HepG2 (cell line): ENCODE results near the gene EMILIN1. TPM values are rescaled to one million over a fixed set of nuclear protein-coding genes. Genes with fewer than 3 reads are reported as not detected.

Experiments used
- CENPT ChIP-seq: sonication (generic); formaldehyde crosslinking; IDR thresholded peaks from 2 replicates; pipeline ENCODE4 v1.8.0; 2022; ENCODE audit warnings: low read depth, mild to moderate bottlenecking, moderate library complexity, missing genetic modification reagents
- ELF1 ChIP-seq: sonication (generic); formaldehyde crosslinking; IDR thresholded peaks from 2 replicates; pipeline ENCODE4 v1.4.0; 2020; ENCODE audit warnings: missing genetic modification reagents
- ELF4 ChIP-seq: sonication (generic); formaldehyde crosslinking; IDR thresholded peaks from 2 replicates; pipeline ENCODE4 v1.5.0; 2020; ENCODE audit warnings: missing genetic modification reagents, mild to moderate bottlenecking, moderate library complexity, borderline replicate concordance
- GABPA ChIP-seq, 2 experiments: IDR thresholded peaks; 2 replicates each; pipeline ENCODE4 v1.6.1; 2011 to 2016; ENCODE audit warnings: low read depth in 2 of 2, low read length in 1 of 2, missing biosample characterization in 1 of 2, missing genetic modification characterization in 1 of 2
- KMT2A ChIP-seq: sonication (generic); formaldehyde crosslinking; IDR thresholded peaks from 2 replicates; pipeline ENCODE4 v1.4.0; 2020; ENCODE audit warnings: missing genetic modification reagents
- NR2F6 ChIP-seq, 2 experiments: IDR thresholded peaks; 2 replicates each; pipeline ENCODE4 v1.6.1; 2016; ENCODE audit warnings: antibody characterized with exemption in 1 of 2, mild to moderate bottlenecking in 1 of 2
- PITX1 ChIP-seq: sonication (generic); formaldehyde crosslinking; IDR thresholded peaks from 2 replicates; pipeline ENCODE4 v1.5.1; 2020; ENCODE audit warnings: mild to moderate bottlenecking, missing genetic modification reagents
- RAD51 ChIP-seq: fragments of 450-650 bp; IDR thresholded peaks from 2 replicates; pipeline ENCODE4 v1.6.1; 2016; ENCODE audit warnings: borderline replicate concordance
- TRIM24 ChIP-seq: sonication (generic); formaldehyde crosslinking; IDR thresholded peaks from 2 replicates; pipeline ENCODE4 v1.8.0; 2022; ENCODE audit warnings: mild to moderate bottlenecking, missing genetic modification reagents
- ZFP36L2 ChIP-seq: sonication (generic); formaldehyde crosslinking; IDR thresholded peaks from 2 replicates; pipeline ENCODE4 v1.4.0; 2020; ENCODE audit warnings: missing genetic modification reagents
- ZNF260 ChIP-seq: sonication (generic); formaldehyde crosslinking; IDR thresholded peaks from 2 replicates; pipeline ENCODE4 v1.4.0; 2020; ENCODE audit warnings: missing genetic modification reagents, low read depth, mild to moderate bottlenecking, borderline replicate concordance
- polyA plus RNA-seq, 8 experiments: library from polyadenylated mRNA; depleted of rRNA in 3 of 8; stranded (reverse) in 7 of 8; unstranded in 1 of 8; fragments of >200 nt; fragmentation: Illumina TruSeq in 4 of 8; extraction: Trizol in 4 of 8; gene quantifications; 2 replicates each; pipeline versions ENCODE4 v1.2.1 to v1.2.3, GENCODE V29; 2011 to 2016; ENCODE audit warnings: low read depth in 4 of 8, missing spikeins in 1 of 8, mixed read lengths in 1 of 8; ENCODE audit not compliant: insufficient read depth in 1 of 8
- total RNA-seq, 5 experiments: library from RNA; depleted of rRNA; stranded (reverse); fragments of >200 nt; fragmentation: Illumina TruSeq; extraction: Trizol; gene quantifications; 2 replicates each; pipeline ENCODE4 v1.2.3, GENCODE V29; 2016; ENCODE audit warnings: low read depth in 1 of 5
- TF ChIP-seq, protein P1 (sequence below): IDR thresholded peaks from 2 replicates; pipeline ENCODE4 v1.6.1; 2016; ENCODE audit warnings: missing compliant biosample characterization, missing genetic modification reagents, borderline replicate concordance
- TF ChIP-seq, protein P2 (sequence below): sonication (generic); formaldehyde crosslinking; conservative IDR thresholded peaks from 2 replicates; pipeline ENCODE4 v1.4.0; 2020; ENCODE audit warnings: missing genetic modification reagents
- TF ChIP-seq, protein P3 (sequence below): sonication (generic); formaldehyde crosslinking; IDR thresholded peaks from 2 replicates; pipeline ENCODE4 v1.5.0; 2020; ENCODE audit warnings: missing genetic modification reagents, mild to moderate bottlenecking, borderline replicate concordance
- TF ChIP-seq, protein P4 (sequence below): sonication (generic); formaldehyde crosslinking; IDR thresholded peaks from 2 replicates; pipeline ENCODE4 v1.5.1; 2020; ENCODE audit warnings: missing genetic modification reagents, mild to moderate bottlenecking, borderline replicate concordance
- TF ChIP-seq, protein P5 (sequence below): sonication (generic); formaldehyde crosslinking; IDR thresholded peaks from 2 replicates; pipeline ENCODE4 v1.4.0; 2020; ENCODE audit warnings: missing genetic modification reagents
- TF ChIP-seq, protein P6 (sequence below): sonication (generic); formaldehyde crosslinking; IDR thresholded peaks from 2 replicates; pipeline ENCODE4 v1.4.0; 2020; ENCODE audit warnings: missing genetic modification reagents, borderline replicate concordance

EMILIN1 gene
- total and polyA plus RNA-seq, 2 of the 13 experiments (the other 11 are each of a cell fraction or from before 2014, with no cell fraction given): 8.1 to 9.7 TPM

DNA sequence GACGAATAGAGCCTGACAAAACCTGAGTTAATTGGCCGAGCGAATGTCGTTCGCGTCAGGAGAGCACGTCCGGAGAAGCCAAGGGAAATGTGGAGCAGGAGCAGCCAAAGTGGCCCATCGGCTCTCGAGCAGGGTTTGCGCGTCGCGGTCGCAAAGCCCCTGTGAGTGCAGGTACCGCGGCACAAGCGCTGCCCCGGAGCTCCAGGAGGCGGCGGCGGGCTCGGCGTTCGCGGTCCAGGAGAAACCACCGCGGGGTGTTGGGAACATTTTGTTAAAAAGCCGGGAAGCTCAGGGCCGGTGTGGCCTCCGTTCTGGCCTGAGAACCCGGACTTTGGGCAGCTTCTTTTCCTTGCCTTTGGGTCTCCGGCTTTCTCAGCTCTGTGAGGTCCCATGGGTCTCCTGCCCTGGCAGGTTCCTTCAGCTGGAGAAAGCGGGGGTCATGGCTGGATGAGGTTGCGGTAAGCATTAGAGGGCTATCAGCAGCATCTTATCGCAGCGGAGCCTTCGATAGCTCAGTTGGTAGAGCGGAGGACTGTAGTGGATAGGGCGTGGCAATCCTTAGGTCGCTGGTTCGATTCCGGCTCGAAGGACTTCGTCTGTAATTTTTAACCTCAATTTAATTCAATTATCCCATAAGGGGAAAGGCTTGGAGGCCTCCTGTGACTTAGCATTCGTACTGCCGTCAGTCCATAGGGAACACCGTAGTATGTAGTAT, 28.0 kb upstream of the EMILIN1 start (continued):
- TF ChIP-seq, protein P1, sequence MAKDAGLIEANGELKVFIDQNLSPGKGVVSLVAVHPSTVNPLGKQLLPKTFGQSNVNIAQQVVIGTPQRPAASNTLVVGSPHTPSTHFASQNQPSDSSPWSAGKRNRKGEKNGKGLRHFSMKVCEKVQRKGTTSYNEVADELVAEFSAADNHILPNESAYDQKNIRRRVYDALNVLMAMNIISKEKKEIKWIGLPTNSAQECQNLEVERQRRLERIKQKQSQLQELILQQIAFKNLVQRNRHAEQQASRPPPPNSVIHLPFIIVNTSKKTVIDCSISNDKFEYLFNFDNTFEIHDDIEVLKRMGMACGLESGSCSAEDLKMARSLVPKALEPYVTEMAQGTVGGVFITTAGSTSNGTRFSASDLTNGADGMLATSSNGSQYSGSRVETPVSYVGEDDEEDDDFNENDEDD: peak; percentile 51; the same call in 1 of the 2 replicates
- TF ChIP-seq RAD51: no peak
- TF ChIP-seq ELF4 (CRISPR knock-in tag): 0 out of 2 replicates have a peak, but pooled peaks have one; percentile 66
- TF ChIP-seq, protein P2, sequence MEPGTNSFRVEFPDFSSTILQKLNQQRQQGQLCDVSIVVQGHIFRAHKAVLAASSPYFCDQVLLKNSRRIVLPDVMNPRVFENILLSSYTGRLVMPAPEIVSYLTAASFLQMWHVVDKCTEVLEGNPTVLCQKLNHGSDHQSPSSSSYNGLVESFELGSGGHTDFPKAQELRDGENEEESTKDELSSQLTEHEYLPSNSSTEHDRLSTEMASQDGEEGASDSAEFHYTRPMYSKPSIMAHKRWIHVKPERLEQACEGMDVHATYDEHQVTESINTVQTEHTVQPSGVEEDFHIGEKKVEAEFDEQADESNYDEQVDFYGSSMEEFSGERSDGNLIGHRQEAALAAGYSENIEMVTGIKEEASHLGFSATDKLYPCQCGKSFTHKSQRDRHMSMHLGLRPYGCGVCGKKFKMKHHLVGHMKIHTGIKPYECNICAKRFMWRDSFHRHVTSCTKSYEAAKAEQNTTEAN (CRISPR knock-in tag): no peak; the same call in 1 of the 2 replicates
- TF ChIP-seq, protein P3, sequence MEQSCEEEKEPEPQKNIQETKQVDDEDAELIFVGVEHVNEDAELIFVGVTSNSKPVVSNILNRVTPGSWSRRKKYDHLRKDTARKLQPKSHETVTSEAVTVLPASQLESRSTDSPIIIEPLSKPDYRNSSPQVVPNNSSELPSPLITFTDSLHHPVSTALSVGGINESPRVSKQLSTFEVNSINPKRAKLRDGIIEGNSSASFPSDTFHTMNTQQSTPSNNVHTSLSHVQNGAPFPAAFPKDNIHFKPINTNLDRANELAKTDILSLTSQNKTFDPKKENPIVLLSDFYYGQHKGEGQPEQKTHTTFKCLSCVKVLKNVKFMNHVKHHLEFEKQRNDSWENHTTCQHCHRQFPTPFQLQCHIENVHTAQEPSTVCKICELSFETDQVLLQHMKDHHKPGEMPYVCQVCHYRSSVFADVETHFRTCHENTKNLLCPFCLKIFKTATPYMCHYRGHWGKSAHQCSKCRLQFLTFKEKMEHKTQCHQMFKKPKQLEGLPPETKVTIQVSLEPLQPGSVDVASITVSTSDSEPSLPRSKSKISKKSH: peak; percentile 65; the same call in 1 of the 2 replicates
- TF ChIP-seq ZNF260 (CRISPR knock-in tag): no peak
- TF ChIP-seq, protein P4, sequence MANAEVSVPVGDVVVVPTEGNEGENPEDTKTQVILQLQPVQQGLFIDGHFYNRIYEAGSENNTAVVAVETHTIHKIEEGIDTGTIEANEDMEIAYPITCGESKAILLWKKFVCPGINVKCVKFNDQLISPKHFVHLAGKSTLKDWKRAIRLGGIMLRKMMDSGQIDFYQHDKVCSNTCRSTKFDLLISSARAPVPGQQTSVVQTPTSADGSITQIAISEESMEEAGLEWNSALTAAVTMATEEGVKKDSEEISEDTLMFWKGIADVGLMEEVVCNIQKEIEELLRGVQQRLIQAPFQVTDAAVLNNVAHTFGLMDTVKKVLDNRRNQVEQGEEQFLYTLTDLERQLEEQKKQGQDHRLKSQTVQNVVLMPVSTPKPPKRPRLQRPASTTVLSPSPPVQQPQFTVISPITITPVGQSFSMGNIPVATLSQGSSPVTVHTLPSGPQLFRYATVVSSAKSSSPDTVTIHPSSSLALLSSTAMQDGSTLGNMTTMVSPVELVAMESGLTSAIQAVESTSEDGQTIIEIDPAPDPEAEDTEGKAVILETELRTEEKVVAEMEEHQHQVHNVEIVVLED (CRISPR knock-in tag): peak; percentile 54; the same call in 1 of the 2 replicates
- no peak for TF ChIP-seq TRIM24
- TF ChIP-seq PITX1 (CRISPR knock-in tag): peak; percentile 25; the same call in 1 of the 2 replicates
- TF ChIP-seq, protein P5, sequence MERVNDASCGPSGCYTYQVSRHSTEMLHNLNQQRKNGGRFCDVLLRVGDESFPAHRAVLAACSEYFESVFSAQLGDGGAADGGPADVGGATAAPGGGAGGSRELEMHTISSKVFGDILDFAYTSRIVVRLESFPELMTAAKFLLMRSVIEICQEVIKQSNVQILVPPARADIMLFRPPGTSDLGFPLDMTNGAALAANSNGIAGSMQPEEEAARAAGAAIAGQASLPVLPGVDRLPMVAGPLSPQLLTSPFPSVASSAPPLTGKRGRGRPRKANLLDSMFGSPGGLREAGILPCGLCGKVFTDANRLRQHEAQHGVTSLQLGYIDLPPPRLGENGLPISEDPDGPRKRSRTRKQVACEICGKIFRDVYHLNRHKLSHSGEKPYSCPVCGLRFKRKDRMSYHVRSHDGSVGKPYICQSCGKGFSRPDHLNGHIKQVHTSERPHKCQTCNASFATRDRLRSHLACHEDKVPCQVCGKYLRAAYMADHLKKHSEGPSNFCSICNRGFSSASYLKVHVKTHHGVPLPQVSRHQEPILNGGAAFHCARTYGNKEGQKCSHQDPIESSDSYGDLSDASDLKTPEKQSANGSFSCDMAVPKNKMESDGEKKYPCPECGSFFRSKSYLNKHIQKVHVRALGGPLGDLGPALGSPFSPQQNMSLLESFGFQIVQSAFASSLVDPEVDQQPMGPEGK: peak; percentile 65
- TF ChIP-seq GABPA (IDR thresholded peaks at IDR 0.05; ENCODE audit: low read depth, low read length): no peak
- TF ChIP-seq GABPA (CRISPR knock-in tag; IDR thresholded peaks at IDR 0.05; ENCODE audit: low read depth): peak; percentile 58
- no peak for TF ChIP-seq ZFP36L2 (CRISPR knock-in tag)
- peak; percentile 79; the same call in 1 of the 2 replicates for TF ChIP-seq KMT2A (CRISPR knock-in tag)
- TF ChIP-seq, protein P6, sequence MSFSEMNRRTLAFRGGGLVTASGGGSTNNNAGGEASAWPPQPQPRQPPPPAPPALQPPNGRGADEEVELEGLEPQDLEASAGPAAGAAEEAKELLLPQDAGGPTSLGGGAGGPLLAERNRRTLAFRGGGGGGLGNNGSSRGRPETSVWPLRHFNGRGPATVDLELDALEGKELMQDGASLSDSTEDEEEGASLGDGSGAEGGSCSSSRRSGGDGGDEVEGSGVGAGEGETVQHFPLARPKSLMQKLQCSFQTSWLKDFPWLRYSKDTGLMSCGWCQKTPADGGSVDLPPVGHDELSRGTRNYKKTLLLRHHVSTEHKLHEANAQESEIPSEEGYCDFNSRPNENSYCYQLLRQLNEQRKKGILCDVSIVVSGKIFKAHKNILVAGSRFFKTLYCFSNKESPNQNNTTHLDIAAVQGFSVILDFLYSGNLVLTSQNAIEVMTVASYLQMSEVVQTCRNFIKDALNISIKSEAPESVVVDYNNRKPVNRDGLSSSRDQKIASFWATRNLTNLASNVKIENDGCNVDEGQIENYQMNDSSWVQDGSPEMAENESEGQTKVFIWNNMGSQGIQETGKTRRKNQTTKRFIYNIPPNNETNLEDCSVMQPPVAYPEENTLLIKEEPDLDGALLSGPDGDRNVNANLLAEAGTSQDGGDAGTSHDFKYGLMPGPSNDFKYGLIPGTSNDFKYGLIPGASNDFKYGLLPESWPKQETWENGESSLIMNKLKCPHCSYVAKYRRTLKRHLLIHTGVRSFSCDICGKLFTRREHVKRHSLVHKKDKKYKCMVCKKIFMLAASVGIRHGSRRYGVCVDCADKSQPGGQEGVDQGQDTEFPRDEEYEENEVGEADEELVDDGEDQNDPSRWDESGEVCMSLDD (CRISPR knock-in tag): 0 out of 2 replicates have a peak, but pooled peaks have one; percentile 21
- no peak for TF ChIP-seq ELF1 (CRISPR knock-in tag)
- peak; percentile 75 for TF ChIP-seq NR2F6 (IDR thresholded peaks at IDR 0.05)
- TF ChIP-seq NR2F6 (CRISPR knock-in tag; IDR thresholded peaks at IDR 0.05): peak; percentile 82
- TF ChIP-seq CENPT (CRISPR knock-in tag): peak; percentile 82; the same call in 1 of the 2 replicates
